Esophagus muscularis mucosa (tissue), 4 donors: ENCODE data around the gene CH25H.

Source experiments
- EP300 ChIP-seq: sonication (generic); formaldehyde crosslinking; IDR thresholded peaks from one replicate; pipeline ENCODE4 v1.6.1; 2017; ENCODE audit warnings: antibody characterized with exemption
- POLR2A ChIP-seq: fragments of 450-650 bp; IDR thresholded peaks from one replicate; pipeline ENCODE4 v1.6.1; 2017; ENCODE audit warnings: antibody characterized with exemption, moderate library complexity, mild to moderate bottlenecking, low read depth
- POLR2AphosphoS5 ChIP-seq, 2 donors: sonication (generic); formaldehyde crosslinking; IDR thresholded peaks; one replicate each; pipeline ENCODE4 v1.6.1; 2017; ENCODE audit warnings: antibody characterized with exemption in 2 of 2
- TF ChIP-seq, protein P1 (sequence below), 3 experiments: fragments of 200-600 bp in 2 of 3; fragments of 450-650 bp in 1 of 3; sonication (generic) in 2 of 3; IDR thresholded peaks; one replicate each; pipeline ENCODE4 v1.5.1; 2017 to 2019; ENCODE audit warnings: antibody characterized with exemption in 3 of 3, mild to moderate bottlenecking in 2 of 3, moderate library complexity in 1 of 3

DNA sequence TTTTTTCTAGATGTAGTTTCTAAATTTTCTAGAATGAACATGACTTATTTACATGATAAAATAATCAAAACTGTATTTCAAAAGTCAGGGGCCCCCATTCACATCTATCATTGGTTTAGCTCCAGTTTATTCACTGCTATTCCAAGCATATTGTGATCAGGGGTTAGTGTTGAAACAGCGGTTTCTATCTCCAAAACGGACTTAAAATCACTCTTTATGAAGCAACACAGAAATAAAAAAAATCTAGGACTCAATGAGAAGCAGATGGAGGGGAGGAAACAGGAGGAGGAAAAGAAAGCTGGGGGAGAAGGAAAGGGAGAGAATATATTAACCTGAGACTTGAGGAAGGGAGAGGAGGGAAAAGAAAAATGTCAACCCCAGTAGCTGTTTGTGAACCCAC is 14.8 kb upstream of the CH25H start:
- TF ChIP-seq, protein P1, sequence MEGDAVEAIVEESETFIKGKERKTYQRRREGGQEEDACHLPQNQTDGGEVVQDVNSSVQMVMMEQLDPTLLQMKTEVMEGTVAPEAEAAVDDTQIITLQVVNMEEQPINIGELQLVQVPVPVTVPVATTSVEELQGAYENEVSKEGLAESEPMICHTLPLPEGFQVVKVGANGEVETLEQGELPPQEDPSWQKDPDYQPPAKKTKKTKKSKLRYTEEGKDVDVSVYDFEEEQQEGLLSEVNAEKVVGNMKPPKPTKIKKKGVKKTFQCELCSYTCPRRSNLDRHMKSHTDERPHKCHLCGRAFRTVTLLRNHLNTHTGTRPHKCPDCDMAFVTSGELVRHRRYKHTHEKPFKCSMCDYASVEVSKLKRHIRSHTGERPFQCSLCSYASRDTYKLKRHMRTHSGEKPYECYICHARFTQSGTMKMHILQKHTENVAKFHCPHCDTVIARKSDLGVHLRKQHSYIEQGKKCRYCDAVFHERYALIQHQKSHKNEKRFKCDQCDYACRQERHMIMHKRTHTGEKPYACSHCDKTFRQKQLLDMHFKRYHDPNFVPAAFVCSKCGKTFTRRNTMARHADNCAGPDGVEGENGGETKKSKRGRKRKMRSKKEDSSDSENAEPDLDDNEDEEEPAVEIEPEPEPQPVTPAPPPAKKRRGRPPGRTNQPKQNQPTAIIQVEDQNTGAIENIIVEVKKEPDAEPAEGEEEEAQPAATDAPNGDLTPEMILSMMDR (IDR thresholded peaks at IDR 0.05) = no peak
- no peak for TF ChIP-seq POLR2A
- no peak for TF ChIP-seq POLR2AphosphoS5 (IDR thresholded peaks at IDR 0.05)
- no peak for TF ChIP-seq EP300
